Parathyroid adenoma (tissue), 2 donors: Measurements from ENCODE around the gene PDS5B.

ENCODE experiments used
- H2AFZ ChIP-seq: fragments of 300-600 bp; sonication (generic); one replicate; pipeline ENCODE4 v1.7.0; 2017; ENCODE audit warnings: antibody characterized with exemption, mild to moderate bottlenecking
- H3K27ac ChIP-seq: fragments of 300-600 bp; sonication (generic); one replicate; pipeline ENCODE4 v1.7.0; 2017
- H3K27me3 ChIP-seq: fragments of 300-600 bp; sonication (generic); one replicate; pipeline ENCODE4 v1.7.0; 2017; ENCODE audit warnings: low read length; ENCODE audit not compliant: control insufficient read depth, insufficient read depth
- H3K36me3 ChIP-seq: fragments of 300-600 bp; sonication (generic); one replicate; pipeline ENCODE4 v1.7.0; 2017; ENCODE audit warnings: low read length; ENCODE audit not compliant: control insufficient read depth, insufficient read depth
- H3K4me1 ChIP-seq: fragments of 300-600 bp; sonication (generic); one replicate; pipeline ENCODE4 v1.7.0; 2017; ENCODE audit warnings: control low read depth
- H3K4me2 ChIP-seq: fragments of 300-600 bp; sonication (generic); one replicate; pipeline ENCODE4 v1.7.0; 2017; ENCODE audit warnings: low read length
- H3K4me3 ChIP-seq: fragments of 300-600 bp; sonication (generic); one replicate; pipeline ENCODE4 v1.7.0; 2017; ENCODE audit warnings: low read depth, low read length
- H3K79me2 ChIP-seq: fragments of 300-600 bp; sonication (generic); one replicate; pipeline ENCODE4 v1.7.0; 2017; ENCODE audit warnings: control low read depth
- H3K9ac ChIP-seq: fragments of 300-600 bp; sonication (generic); one replicate; pipeline ENCODE4 v1.7.0; 2017; ENCODE audit warnings: mild to moderate bottlenecking
- H3K9me3 ChIP-seq: fragments of 300-600 bp; sonication (generic); one replicate; pipeline ENCODE4 v1.7.0; 2017; ENCODE audit warnings: low read length; ENCODE audit not compliant: control insufficient read depth
- CTCF ChIP-seq: fragments of 300-600 bp; sonication (generic); IDR thresholded peaks from one replicate; pipeline ENCODE4 v1.7.0; 2017; ENCODE audit warnings: antibody characterized with exemption, mild to moderate bottlenecking
- donor health status: primary hyperparathyroidism.

The PDS5B gene

GRCh38 chr13:32616883-32617511 is 30.7 kb downstream of the PDS5B start:
- H2AFZ ChIP-seq: no peak overlapping the region
- TF ChIP-seq CTCF: no peak

GRCh38 chr13:32622827-32623226 is 36.6 kb downstream of the PDS5B start:
- H3K9me3 ChIP-seq: no peaks in the 10 kb centered on the region
- TF ChIP-seq CTCF: no peak
- H3K4me3 ChIP-seq: no peak overlapping the region
- H3K27me3 ChIP-seq: no peaks in the 10 kb centered on the region
- no peaks in the 10 kb centered on the region for H3K36me3 ChIP-seq
- H3K4me2 ChIP-seq: no peak overlapping the region
- H3K79me2 ChIP-seq: peaks cover 8% of the 10 kb centered on the region
- no peak overlapping the region for H3K9ac ChIP-seq
- H3K4me1 ChIP-seq: peaks cover 5% of the 10 kb centered on the region
- H3K27ac ChIP-seq: no peak overlapping the region
- H2AFZ ChIP-seq: no peak overlapping the region

More at GRCh38 chr13:32616883-32617511, 30.7 kb downstream of the PDS5B start:
- no peak overlapping the region for H3K9ac ChIP-seq
- no peaks in the 10 kb centered on the region for H3K36me3 ChIP-seq
- H3K9me3 ChIP-seq: no peaks in the 10 kb centered on the region
- H3K79me2 ChIP-seq: peaks cover 8% of the 10 kb centered on the region
- H3K4me3 ChIP-seq: no peak overlapping the region
- H3K4me2 ChIP-seq: no peak overlapping the region
- H3K27ac ChIP-seq: no peak overlapping the region
- H3K27me3 ChIP-seq: no peaks in the 10 kb centered on the region
- H3K4me1 ChIP-seq: no peaks in the 10 kb centered on the region

- Histone ChIP-seq H3K27me3 (no peaks in the 10 kb centered on the region), H3K9me3 (no peaks in the 10 kb centered on the region), H3K9ac (no peak overlapping the region), H3K4me3 (no peak overlapping the region), H3K27ac (no peak overlapping the region), H3K4me1 (peaks cover 5% of the 10 kb centered on the region), H3K4me2 (no peak overlapping the region), H2AFZ (no peak overlapping the region), H3K79me2 (peaks cover 6% of the 10 kb centered on the region), H3K36me3 (no peaks in the 10 kb centered on the region)
- TF ChIP-seq CTCF: no peak
Observed at GRCh38 chr13:32624441-32624840, 38.2 kb downstream of the PDS5B start.

- no peak overlapping the region for H3K4me3 ChIP-seq
- H3K9ac ChIP-seq: no peak overlapping the region
- H3K4me1 ChIP-seq: peaks cover 5% of the 10 kb centered on the region
- H3K9me3 ChIP-seq: no peaks in the 10 kb centered on the region
- no peaks in the 10 kb centered on the region for H3K36me3 ChIP-seq
- H3K79me2 ChIP-seq: peaks cover 3% of the 10 kb centered on the region
- H3K27ac ChIP-seq: no peak overlapping the region
- no peaks in the 10 kb centered on the region for H3K27me3 ChIP-seq
- no peak for TF ChIP-seq CTCF
- H2AFZ ChIP-seq: no peak overlapping the region
- H3K4me2 ChIP-seq: no peak overlapping the region
Observed at GRCh38 chr13:32627793-32628192, 41.5 kb downstream of the PDS5B start.

GRCh38 chr13:32629313-32629712 is 43.1 kb downstream of the PDS5B start:
- H3K4me1 ChIP-seq: peaks cover 7% of the 10 kb centered on the region
- no peaks in the 10 kb centered on the region for H3K27me3 ChIP-seq
- no peaks in the 10 kb centered on the region for H3K79me2 ChIP-seq
- H3K4me3 ChIP-seq: no peak overlapping the region
- H3K9me3 ChIP-seq: no peaks in the 10 kb centered on the region
- no peak overlapping the region for H3K4me2 ChIP-seq
- no peak for TF ChIP-seq CTCF
- no peak overlapping the region for H3K27ac ChIP-seq
- H3K36me3 ChIP-seq: no peaks in the 10 kb centered on the region
- no peak overlapping the region for H2AFZ ChIP-seq
- no peak overlapping the region for H3K9ac ChIP-seq
